Heart left ventricle (tissue), 16 donors: Measurements from ENCODE around the gene AKAP6. TPM values are rescaled to one million over a fixed set of nuclear protein-coding genes. Genes with fewer than 3 reads are reported as not detected.
A peak's percentile ranks its signal among the peaks of the same experiment; 100 is the strongest.

ENCODE experiments used
- ATAC-seq, 4 donors: fragments of 200-7000 bp; cut with Tn5 transposase; one replicate each; pipeline ENCODE4 v1.9.1; 2020 to 2022; ENCODE audit warnings: moderate library complexity in 4 of 4, mild to moderate bottlenecking in 3 of 4, moderate number of reproducible peaks in 1 of 4
- DNase-seq, 5 donors: peaks; one replicate each; pipeline ENCODE4 v3.0.0-alpha.2; 2020
- H3K27ac ChIP-seq, 12 donors: fragments of 200-600 bp; sonication (generic) in 4 of 12; one replicate each; pipeline versions ENCODE4 v1.5.0 to v1.8.0; 2016 to 2022; ENCODE audit warnings: mild to moderate bottlenecking in 2 of 12
- H3K27me3 ChIP-seq, 9 donors: fragments of 200-600 bp; sonication (generic) in 2 of 9; one replicate each; pipeline versions ENCODE4 v1.5.1 to v1.8.0; 2016 to 2022; ENCODE audit warnings: mild to moderate bottlenecking in 3 of 9
- H3K36me3 ChIP-seq, 9 donors: fragments of 200-600 bp; sonication (generic) in 2 of 9; one replicate each; pipeline versions ENCODE4 v1.5.0 to v1.8.0; 2018 to 2022; ENCODE audit warnings: mild to moderate bottlenecking in 2 of 9
- H3K4me1 ChIP-seq, 12 donors: fragments of 200-600 bp; sonication (generic) in 4 of 12; one replicate each; pipeline versions ENCODE4 v1.5.0 to v1.8.0; 2016 to 2022; ENCODE audit warnings: mild to moderate bottlenecking in 3 of 12
- H3K4me3 ChIP-seq, 12 donors: fragments of 200-600 bp; sonication (generic) in 4 of 12; one replicate each; pipeline versions ENCODE4 v1.5.0 to v1.8.0; 2017 to 2022; ENCODE audit warnings: mild to moderate bottlenecking in 9 of 12, moderate library complexity in 4 of 12
- H3K9me3 ChIP-seq, 12 donors: fragments of 200-600 bp; sonication (generic) in 4 of 12; one replicate each; pipeline versions ENCODE4 v1.5.0 to v1.8.0; 2016 to 2022; ENCODE audit warnings: mild to moderate bottlenecking in 1 of 12
- POLR2A ChIP-seq, 2 donors: fragments of 450-650 bp; IDR thresholded peaks; one replicate each; pipeline ENCODE4 v1.6.1; 2017; ENCODE audit warnings: antibody characterized with exemption in 2 of 2, mild to moderate bottlenecking in 2 of 2, moderate library complexity in 2 of 2
- WGBS, 4 donors: extraction: QIAGEN DNeasy Blood & Tissue Kit in 2 of 4; methylation state at CpG; one replicate each; pipeline versions ENCODE4 v1.1.5 to v1.1.7; 2013 to 2018; 5-methylcytosine and 5-hydroxymethylcytosine counted together
- intact Hi-C, 10 donors: fragments of 100-400 bp; cut with DNase I; formaldehyde crosslinking; loops; one replicate each; pipeline versions ENCODE4 v1.11.1 to v1.14.2; 2022
- polyA plus RNA-seq, 2 donors: library from polyadenylated mRNA; stranded (reverse); fragments of 200-250 nt; gene quantifications; one replicate each; pipeline ENCODE4 v1.2.3, GENCODE V29; 2013
- total RNA-seq, 9 donors: library from RNA; depleted of rRNA in 2 of 9; stranded (reverse); fragments of >200 nt in 2 of 9; fragmentation: NEBNext Ultra II Directional in 3 of 9; extraction: Animal tissue kit (Norgen Biotek cat#: 25700) in 3 of 9; gene quantifications; one replicate each; pipeline versions ENCODE4 v1.1.0 to v1.2.4, GENCODE V29; 2016 to 2023
- TF ChIP-seq, protein P1 (sequence below), 12 donors: fragments of 200-600 bp; sonication (generic) in 4 of 12; IDR thresholded peaks; one replicate each; pipeline versions ENCODE4 v1.5.0 to v1.8.0; 2018 to 2022; ENCODE audit warnings: antibody characterized with exemption in 12 of 12, mild to moderate bottlenecking in 5 of 12
- donor health status: ischemic (EF 13 %, LVEDD 7.1; RV severe dilation, severe dysfunction).
- donor health status: healthy with polysubstance abuse.
- donor health status: DM: no; HTN: yes; CAD: no.
- donor health status: DM: no; HTN: no; CAD: no.
- donor health status: ischemic (EF 25% LVEDD 6.9; RV normal size, moderate dysfunction).
- donor health status: ischemic (EF 25% LVEDD 5.7; RV mildly dilated, moderate dysfunction).
- donor health status: healthy.
- donor health status: DM: yes; HTN: yes; CAD: no.
- donor health status: ischemic (EF 35%, LVEDD 5.7; RV mildly dilated, moderate dysfunction).
- donor health status: nonischemic (EF 11% LVEDD 7.7; RV severe dilation, severe dysfunction).
- donor health status: DM: yes; HTN: yes; CAD: no.
- donor health status: PGD.
- donor health status: ischemic (EF 29% LVEDD 5.4; RV normal size, mild dysfunction).
- donor health status: nonischemic (EF 23%, LVEDD 6.1; RV moderate dilation, normal function).

Gene AKAP6
- total and polyA plus RNA-seq, 11 donors, result 20.4 to 303 (median 206) TPM

DNA sequence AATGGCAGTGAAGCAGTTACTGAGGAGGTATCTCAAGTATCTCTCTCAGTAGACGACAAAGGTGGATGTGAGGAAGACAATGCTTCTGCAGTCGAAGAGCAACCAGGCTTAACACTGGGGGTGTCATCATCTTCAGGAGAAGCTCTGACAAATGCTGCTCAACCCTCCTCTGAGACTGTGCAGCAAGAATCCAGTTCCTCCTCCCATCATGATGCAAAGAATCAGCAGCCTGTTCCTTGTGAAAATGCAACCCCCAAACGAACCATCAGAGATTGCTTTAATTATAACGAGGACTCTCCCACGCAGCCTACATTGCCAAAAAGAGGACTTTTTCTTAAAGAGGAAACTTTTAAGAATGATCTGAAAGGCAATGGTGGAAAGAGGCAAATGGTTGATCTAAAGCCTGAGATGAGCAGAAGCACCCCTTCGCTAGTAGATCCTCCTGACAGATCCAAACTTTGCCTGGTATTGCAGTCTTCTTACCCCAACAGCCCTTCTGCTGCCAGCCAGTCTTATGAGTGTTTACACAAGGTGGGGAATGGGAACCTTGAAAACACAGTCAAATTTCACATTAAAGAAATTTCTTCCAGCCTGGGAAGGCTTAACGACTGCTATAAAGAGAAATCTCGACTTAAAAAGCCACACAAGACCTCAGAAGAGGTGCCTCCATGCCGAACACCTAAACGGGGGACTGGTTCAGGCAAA, 216.6 kb downstream of the AKAP6 start:
- Histone ChIP-seq H3K4me1 (peaks cover 0 to 60% (median 18%) of the 10 kb centered on the region in 12 donors), H3K4me3 (no peak overlapping the region), H3K27me3 (no peaks in the 10 kb centered on the region), H3K36me3 (peaks cover 0 to 24% (median 0%) of the 10 kb centered on the region in 9 donors), H3K9me3 (no peaks in the 10 kb centered on the region), H3K27ac (peak overlapping the region in 4 of 12 donors; percentile 1 to 51 (median 9))
- TF ChIP-seq POLR2A (IDR thresholded peaks at IDR 0.05), result no peak
- TF ChIP-seq, protein P1, sequence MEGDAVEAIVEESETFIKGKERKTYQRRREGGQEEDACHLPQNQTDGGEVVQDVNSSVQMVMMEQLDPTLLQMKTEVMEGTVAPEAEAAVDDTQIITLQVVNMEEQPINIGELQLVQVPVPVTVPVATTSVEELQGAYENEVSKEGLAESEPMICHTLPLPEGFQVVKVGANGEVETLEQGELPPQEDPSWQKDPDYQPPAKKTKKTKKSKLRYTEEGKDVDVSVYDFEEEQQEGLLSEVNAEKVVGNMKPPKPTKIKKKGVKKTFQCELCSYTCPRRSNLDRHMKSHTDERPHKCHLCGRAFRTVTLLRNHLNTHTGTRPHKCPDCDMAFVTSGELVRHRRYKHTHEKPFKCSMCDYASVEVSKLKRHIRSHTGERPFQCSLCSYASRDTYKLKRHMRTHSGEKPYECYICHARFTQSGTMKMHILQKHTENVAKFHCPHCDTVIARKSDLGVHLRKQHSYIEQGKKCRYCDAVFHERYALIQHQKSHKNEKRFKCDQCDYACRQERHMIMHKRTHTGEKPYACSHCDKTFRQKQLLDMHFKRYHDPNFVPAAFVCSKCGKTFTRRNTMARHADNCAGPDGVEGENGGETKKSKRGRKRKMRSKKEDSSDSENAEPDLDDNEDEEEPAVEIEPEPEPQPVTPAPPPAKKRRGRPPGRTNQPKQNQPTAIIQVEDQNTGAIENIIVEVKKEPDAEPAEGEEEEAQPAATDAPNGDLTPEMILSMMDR (IDR thresholded peaks at IDR 0.05), result no peak
- ATAC-seq, result peak in 1 of 4 donors; percentile 14
- 54 to 64% (median 59%) methylated on average over 10 of the region's 10 CpGs for WGBS, 4 donors
- intact Hi-C loops, result no loop called here
- no peak for DNase-seq

- DNase-seq, result no peak
- peaks cover 0 to 66% (median 20%) of the 10 kb centered on the region in 12 donors for H3K4me1 ChIP-seq
Observed at GRCh38 chr14:32546246-32546645, 217.1 kb downstream of the AKAP6 start.

DNA sequence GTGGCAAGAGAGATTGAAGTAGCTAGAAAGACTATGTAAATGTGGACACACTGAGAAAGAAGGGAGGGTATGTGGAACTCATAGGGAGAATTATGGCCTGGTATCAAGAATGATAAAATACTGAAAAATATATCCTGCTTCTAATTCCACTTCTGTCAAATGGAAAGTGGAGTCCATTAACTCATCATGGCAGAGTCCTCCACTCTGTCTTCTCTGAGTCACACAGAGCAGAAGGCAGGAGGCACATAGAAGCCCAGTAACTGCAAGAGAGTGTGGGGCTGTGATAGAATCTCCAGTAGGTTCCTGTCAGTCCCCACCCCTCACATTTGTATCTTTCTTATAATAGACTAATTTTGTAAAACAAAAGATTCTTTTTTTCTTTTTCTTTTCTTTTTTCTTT, 223.7 kb downstream of the AKAP6 start:
- intact Hi-C loops, result loop anchor here in 2 of 10 donors (10.0 kb wide), 2 partner anchors 298 to 478 kb away; partner anchors contain the start of gene ARHGAP5 (in 1 of the 2)
- peaks cover 0 to 11% (median 0%) of the 10 kb centered on the region in 9 donors for H3K36me3 ChIP-seq
- no peaks in the 10 kb centered on the region for H3K27me3 ChIP-seq
- TF ChIP-seq, protein P1 (IDR thresholded peaks at IDR 0.05), result no peak
- TF ChIP-seq POLR2A (IDR thresholded peaks at IDR 0.05), result no peak
- H3K4me1 ChIP-seq, result peaks cover 0 to 34% (median 5%) of the 10 kb centered on the region in 12 donors
- H3K9me3 ChIP-seq, result no peaks in the 10 kb centered on the region
- no peak for DNase-seq
- peak in 2 of 4 donors; percentile 27 to 41 for ATAC-seq
- H3K27ac ChIP-seq, result peak overlapping the region in 2 of 12 donors; percentile 4
- no peak overlapping the region for H3K4me3 ChIP-seq

More at GRCh38 chr14:32546246-32546645, 217.1 kb downstream of the AKAP6 start:
- no peaks in the 10 kb centered on the region for H3K27me3 ChIP-seq
- H3K36me3 ChIP-seq, result peaks cover 0 to 24% (median 0%) of the 10 kb centered on the region in 9 donors
- no peak for TF ChIP-seq POLR2A (IDR thresholded peaks at IDR 0.05)
- TF ChIP-seq, protein P1 (IDR thresholded peaks at IDR 0.05), result no peak
- H3K27ac ChIP-seq, result peak overlapping the region in 4 of 12 donors; percentile 1 to 51 (median 9)
- intact Hi-C loops, result no loop called here
- no peaks in the 10 kb centered on the region for H3K9me3 ChIP-seq
- peak in 2 of 4 donors; percentile 19 to 26 for ATAC-seq
- 48 to 59% (median 50%) methylated on average over 2 of the region's 2 CpGs for WGBS, 4 donors
- no peak overlapping the region for H3K4me3 ChIP-seq

- Histone ChIP-seq H3K27ac (peak overlapping the region in 8 of 12 donors; percentile 15 to 71 (median 46)), H3K36me3 (peaks cover 0 to 8% (median 0%) of the 10 kb centered on the region in 9 donors), H3K4me1 (peaks cover 0 to 42% (median 9%) of the 10 kb centered on the region in 12 donors), H3K27me3 (no peaks in the 10 kb centered on the region), H3K9me3 (no peaks in the 10 kb centered on the region), H3K4me3 (no peak overlapping the region)
- intact Hi-C loops, result loop anchor here in 3 of 10 donors (5.0 to 10.0 kb wide), 5 partner anchors 87 to 1052 kb away; partner anchors contain the start of gene ARHGAP5 (in 2 of the 3)
- TF ChIP-seq, protein P1 (IDR thresholded peaks at IDR 0.05), result no peak
- TF ChIP-seq POLR2A (IDR thresholded peaks at IDR 0.05), result no peak
- DNase-seq (no peak), ATAC-seq (no peak)
- WGBS, 4 donors, result 64 to 81% (median 66%) methylated on average over 1 of the region's 1 CpG
Observed at GRCh38 chr14:32559048-32559447, 229.9 kb downstream of the AKAP6 start.
